ENCODE results near the gene FAM83G.
"Not testable (repeated sequence)": the region's sequence is repeated elsewhere in the genome, so short reads cannot be mapped to it uniquely, and the experiment has no call there.

DNA sequence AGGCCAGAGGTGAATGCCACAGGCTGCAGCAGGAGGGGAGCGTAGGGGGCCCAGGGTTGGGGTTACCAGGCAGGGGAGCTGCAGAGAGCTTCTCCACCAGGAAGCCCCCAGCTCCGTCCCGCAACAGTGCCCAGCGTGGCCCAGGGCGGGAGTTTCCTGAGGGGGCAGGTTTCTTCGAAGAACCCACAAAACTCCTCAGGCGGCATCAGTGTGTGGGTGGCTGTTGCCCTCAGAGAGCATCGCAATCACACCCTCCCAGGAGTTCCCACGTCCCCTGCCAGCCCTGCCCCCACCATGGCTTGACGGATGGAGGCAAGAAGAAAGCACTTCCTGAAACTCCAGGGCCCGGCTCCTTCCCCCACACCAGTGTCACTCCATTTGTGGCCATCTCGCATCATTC lies 34.2 kb upstream of the FAM83G start:
- not testable (repeated sequence) for TF ChIP-seq POLR2A, POLR2AphosphoS5 (IDR thresholded peaks at IDR 0.05; ENCODE audit: low read depth, low read length)

All from GM12892 (cell line).